ENCODE measurements around the gene PRKCE. TPM values are rescaled to one million over a fixed set of nuclear protein-coding genes. Genes with fewer than 3 reads are reported as not detected.

The PRKCE gene
- total and polyA plus RNA-seq, 2 experiments from 2014 or later = 0.94 to 1.2 TPM

DNA sequence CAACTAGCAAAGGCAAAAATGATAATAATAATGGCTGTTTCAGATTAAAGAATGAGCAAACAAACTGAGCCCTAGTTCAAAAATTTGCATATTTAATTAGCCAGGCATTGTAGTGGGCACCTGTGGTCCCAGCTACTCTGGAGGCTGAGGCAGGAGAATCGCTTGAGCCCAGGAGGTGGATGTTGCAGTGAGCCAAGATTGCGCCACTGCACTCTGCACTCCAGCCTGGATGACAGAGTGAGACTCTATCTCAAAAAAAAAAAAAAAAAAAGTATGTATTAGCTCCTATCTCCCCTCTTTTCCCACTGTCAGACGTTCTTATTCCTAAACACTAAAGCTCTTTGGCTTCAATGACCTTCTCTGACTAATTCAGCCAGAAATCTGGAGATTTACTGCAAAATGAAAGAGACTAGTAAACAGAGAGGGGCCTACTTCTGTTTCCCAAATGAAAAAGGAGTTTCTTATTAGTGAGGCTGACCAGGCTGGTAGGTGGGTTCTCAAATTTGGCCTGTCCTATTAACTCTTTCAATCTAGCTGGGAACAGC, 36.5 kb upstream of the PRKCE start (continued):
- TF ChIP-seq, protein P1, sequence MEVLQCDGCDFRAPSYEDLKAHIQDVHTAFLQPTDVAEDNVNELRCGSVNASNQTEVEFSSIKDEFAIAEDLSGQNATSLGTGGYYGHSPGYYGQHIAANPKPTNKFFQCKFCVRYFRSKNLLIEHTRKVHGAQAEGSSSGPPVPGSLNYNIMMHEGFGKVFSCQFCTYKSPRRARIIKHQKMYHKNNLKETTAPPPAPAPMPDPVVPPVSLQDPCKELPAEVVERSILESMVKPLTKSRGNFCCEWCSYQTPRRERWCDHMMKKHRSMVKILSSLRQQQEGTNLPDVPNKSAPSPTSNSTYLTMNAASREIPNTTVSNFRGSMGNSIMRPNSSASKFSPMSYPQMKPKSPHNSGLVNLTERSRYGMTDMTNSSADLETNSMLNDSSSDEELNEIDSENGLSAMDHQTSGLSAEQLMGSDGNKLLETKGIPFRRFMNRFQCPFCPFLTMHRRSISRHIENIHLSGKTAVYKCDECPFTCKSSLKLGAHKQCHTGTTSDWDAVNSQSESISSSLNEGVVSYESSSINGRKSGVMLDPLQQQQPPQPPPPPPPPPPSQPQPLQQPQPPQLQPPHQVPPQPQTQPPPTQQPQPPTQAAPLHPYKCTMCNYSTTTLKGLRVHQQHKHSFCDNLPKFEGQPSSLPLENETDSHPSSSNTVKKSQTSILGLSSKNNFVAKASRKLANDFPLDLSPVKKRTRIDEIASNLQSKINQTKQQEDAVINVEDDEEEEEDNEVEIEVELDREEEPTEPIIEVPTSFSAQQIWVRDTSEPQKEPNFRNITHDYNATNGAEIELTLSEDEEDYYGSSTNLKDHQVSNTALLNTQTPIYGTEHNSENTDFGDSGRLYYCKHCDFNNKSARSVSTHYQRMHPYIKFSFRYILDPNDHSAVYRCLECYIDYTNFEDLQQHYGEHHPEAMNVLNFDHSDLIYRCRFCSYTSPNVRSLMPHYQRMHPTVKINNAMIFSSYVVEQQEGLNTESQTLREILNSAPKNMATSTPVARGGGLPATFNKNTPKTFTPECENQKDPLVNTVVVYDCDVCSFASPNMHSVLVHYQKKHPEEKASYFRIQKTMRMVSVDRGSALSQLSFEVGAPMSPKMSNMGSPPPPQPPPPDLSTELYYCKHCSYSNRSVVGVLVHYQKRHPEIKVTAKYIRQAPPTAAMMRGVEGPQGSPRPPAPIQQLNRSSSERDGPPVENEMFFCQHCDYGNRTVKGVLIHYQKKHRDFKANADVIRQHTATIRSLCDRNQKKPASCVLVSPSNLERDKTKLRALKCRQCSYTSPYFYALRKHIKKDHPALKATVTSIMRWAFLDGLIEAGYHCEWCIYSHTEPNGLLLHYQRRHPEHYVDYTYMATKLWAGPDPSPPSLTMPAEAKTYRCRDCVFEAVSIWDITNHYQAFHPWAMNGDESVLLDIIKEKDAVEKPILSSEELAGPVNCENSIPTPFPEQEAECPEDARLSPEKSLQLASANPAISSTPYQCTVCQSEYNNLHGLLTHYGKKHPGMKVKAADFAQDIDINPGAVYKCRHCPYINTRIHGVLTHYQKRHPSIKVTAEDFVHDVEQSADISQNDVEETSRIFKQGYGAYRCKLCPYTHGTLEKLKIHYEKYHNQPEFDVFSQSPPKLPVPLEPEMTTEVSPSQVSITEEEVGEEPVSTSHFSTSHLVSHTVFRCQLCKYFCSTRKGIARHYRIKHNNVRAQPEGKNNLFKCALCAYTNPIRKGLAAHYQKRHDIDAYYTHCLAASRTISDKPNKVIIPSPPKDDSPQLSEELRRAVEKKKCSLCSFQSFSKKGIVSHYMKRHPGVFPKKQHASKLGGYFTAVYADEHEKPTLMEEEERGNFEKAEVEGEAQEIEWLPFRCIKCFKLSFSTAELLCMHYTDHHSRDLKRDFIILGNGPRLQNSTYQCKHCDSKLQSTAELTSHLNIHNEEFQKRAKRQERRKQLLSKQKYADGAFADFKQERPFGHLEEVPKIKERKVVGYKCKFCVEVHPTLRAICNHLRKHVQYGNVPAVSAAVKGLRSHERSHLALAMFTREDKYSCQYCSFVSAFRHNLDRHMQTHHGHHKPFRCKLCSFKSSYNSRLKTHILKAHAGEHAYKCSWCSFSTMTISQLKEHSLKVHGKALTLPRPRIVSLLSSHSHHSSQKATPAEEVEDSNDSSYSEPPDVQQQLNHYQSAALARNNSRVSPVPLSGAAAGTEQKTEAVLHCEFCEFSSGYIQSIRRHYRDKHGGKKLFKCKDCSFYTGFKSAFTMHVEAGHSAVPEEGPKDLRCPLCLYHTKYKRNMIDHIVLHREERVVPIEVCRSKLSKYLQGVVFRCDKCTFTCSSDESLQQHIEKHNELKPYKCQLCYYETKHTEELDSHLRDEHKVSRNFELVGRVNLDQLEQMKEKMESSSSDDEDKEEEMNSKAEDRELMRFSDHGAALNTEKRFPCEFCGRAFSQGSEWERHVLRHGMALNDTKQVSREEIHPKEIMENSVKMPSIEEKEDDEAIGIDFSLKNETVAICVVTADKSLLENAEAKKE (CRISPR knock-in tag; IDR thresholded peaks at IDR 0.05) = no peak
- TF ChIP-seq ZNF331 (CRISPR knock-in tag; IDR thresholded peaks at IDR 0.05; ENCODE audit: low read depth) = no peak

DNA sequence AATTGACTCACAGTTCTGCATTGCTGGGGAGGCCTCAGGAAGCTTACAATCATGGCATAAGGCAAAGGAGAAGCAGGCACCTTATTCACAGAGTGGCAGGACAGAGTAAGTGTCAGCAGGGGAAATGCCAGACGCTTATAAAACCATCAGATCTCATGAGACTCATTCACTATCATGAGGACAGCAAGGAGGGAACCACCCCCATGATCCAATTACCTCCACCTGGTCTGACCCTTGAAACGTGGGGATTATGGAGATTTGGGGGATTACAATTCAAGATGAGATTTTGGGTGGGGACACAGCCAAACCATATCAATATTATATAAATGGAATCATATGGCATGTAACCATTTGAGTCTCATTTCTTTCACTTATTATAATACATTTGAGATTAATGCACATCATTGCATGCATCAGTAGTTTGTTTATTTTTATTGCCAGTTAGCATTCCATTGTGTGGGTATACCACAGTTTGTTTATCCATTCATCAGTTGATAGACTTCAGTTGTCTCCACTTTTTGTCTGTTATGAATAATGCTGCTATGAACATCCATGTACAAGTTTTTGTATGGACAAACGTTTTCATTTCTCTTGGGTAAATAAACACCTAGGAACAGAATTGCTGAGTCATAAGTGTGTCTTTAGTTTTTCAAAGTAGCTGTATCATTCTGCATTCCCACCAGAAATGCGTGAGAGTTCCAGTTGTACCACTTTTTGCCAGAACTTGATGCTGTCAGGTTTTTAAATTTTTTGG, 34.6 kb upstream of the PRKCE start:
- Mint-ChIP-seq H3K4me3 (no peak overlapping the region), H3K36me3 (ENCODE audit: low read depth) (no peaks in the 10 kb centered on the region), H3K4me1 (peaks cover 16% of the 10 kb centered on the region), H3K27me3 (ENCODE audit: insufficient read depth, low read depth, poor library complexity) (peaks cover 6% of the 10 kb centered on the region), H3K27ac (no peak overlapping the region), H3K9me3 (no peaks in the 10 kb centered on the region)
- Histone ChIP-seq H3K79me2 (replicated peaks; ENCODE audit: insufficient read depth) (no peaks in the 10 kb centered on the region), H2AFZ (no peak overlapping the region), H3K9me2 (ENCODE audit: insufficient read depth) (no peaks in the 10 kb centered on the region), H3K27me3 (ENCODE audit: insufficient read depth) (no peaks in the 10 kb centered on the region), H3K4me3 (no peak overlapping the region), H3K27ac (ENCODE audit: low read depth) (no peak overlapping the region), H3K4me2 (no peak overlapping the region), H3K4me1 (ENCODE audit: insufficient read depth) (no peaks in the 10 kb centered on the region), H3F3A (replicated peaks; ENCODE audit: low read depth) (no peaks in the 10 kb centered on the region), H3K36me3 (ENCODE audit: insufficient read depth) (no peaks in the 10 kb centered on the region), H4K20me1 (replicated peaks; ENCODE audit: insufficient read depth) (no peaks in the 10 kb centered on the region)
- DNase-seq (ENCODE audit: low spot score) = no peak
- TF ChIP-seq, protein P2, sequence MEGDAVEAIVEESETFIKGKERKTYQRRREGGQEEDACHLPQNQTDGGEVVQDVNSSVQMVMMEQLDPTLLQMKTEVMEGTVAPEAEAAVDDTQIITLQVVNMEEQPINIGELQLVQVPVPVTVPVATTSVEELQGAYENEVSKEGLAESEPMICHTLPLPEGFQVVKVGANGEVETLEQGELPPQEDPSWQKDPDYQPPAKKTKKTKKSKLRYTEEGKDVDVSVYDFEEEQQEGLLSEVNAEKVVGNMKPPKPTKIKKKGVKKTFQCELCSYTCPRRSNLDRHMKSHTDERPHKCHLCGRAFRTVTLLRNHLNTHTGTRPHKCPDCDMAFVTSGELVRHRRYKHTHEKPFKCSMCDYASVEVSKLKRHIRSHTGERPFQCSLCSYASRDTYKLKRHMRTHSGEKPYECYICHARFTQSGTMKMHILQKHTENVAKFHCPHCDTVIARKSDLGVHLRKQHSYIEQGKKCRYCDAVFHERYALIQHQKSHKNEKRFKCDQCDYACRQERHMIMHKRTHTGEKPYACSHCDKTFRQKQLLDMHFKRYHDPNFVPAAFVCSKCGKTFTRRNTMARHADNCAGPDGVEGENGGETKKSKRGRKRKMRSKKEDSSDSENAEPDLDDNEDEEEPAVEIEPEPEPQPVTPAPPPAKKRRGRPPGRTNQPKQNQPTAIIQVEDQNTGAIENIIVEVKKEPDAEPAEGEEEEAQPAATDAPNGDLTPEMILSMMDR (conservative IDR thresholded peaks at IDR 0.05; ENCODE audit: low read depth in 2 of 2) = no peak
- ATAC-seq = no peak
